Neural progenitor cell (in vitro differentiated cells): ENCODE results near the gene KPNA6. TPM values are rescaled to one million over a fixed set of nuclear protein-coding genes. Genes with fewer than 3 reads are reported as not detected.

ENCODE experiments used
- DNase-seq: peaks from one replicate; pipeline ENCODE4 v3.0.0-alpha.2; 2016; ENCODE audit warnings: low spot score
- H2AFZ ChIP-seq: fragments of 200-600 bp; sonication (generic); replicated peaks from 2 replicates; pipeline ENCODE4 v1.6.1; 2016; ENCODE audit warnings: antibody characterized with exemption
- H3F3A ChIP-seq: fragments of 200-600 bp; sonication (generic); 2 replicates; pipeline ENCODE4 v1.6.1; 2016; ENCODE audit warnings: antibody characterized with exemption, low read depth
- H3K27ac ChIP-seq: fragments of 200-600 bp; sonication (generic); 2 replicates; pipeline ENCODE4 v1.5.1; 2016; ENCODE audit warnings: mild to moderate bottlenecking
- H3K27me3 ChIP-seq: fragments of 200-600 bp; sonication (generic); 2 replicates; pipeline ENCODE4 v1.6.1; 2016; ENCODE audit warnings: mild to moderate bottlenecking, moderate library complexity
- H3K36me3 ChIP-seq: fragments of 200-600 bp; sonication (generic); 2 replicates; pipeline ENCODE4 v1.5.1; 2016
- H3K4me1 ChIP-seq: fragments of 200-600 bp; sonication (generic); 2 replicates; pipeline ENCODE4 v1.6.1; 2016; ENCODE audit warnings: mixed run types
- H3K4me2 ChIP-seq: fragments of 200-600 bp; sonication (generic); 2 replicates; pipeline ENCODE4 v1.6.1; 2016
- H3K4me3 ChIP-seq: fragments of 200-600 bp; sonication (generic); 2 replicates; pipeline ENCODE4 v1.5.1; 2016
- H3K79me2 ChIP-seq: fragments of 200-600 bp; sonication (generic); 2 replicates; pipeline ENCODE4 v1.6.1; 2016; ENCODE audit warnings: low read depth
- H3K9ac ChIP-seq: fragments of 200-600 bp; sonication (generic); 2 replicates; pipeline ENCODE4 v1.6.1; 2016
- H3K9me3 ChIP-seq: fragments of 200-600 bp; sonication (generic); 2 replicates; pipeline ENCODE4 v1.5.1; 2016; ENCODE audit warnings: low read depth
- H4K20me1 ChIP-seq: fragments of 200-600 bp; sonication (generic); 2 replicates; pipeline ENCODE4 v1.6.1; 2016; ENCODE audit warnings: low read depth
- H3K27ac Mint-ChIP-seq: 3 replicates; pipeline ENCODE4 v1.8.0; 2021; ENCODE audit warnings: mixed read lengths
- H3K27me3 Mint-ChIP-seq: 2 replicates; pipeline ENCODE4 v1.8.0; 2022; ENCODE audit warnings: low read depth, mild to moderate bottlenecking, inconsistent platforms, moderate library complexity, mixed read lengths; ENCODE audit not compliant: insufficient read depth
- H3K36me3 Mint-ChIP-seq: 3 replicates; pipeline ENCODE4 v1.8.0; 2021; ENCODE audit warnings: mixed read lengths
- H3K4me1 Mint-ChIP-seq: 3 replicates; pipeline ENCODE4 v1.8.0; 2021; ENCODE audit warnings: mixed read lengths
- H3K4me3 Mint-ChIP-seq: 3 replicates; pipeline ENCODE4 v1.8.0; 2021; ENCODE audit warnings: mild to moderate bottlenecking, moderate library complexity, mixed read lengths
- H3K9me3 Mint-ChIP-seq: 3 replicates; pipeline ENCODE4 v1.8.0; 2020; ENCODE audit warnings: mixed read lengths
- EZH2 ChIP-seq: fragments of 200-600 bp; sonication (generic); IDR thresholded peaks from 2 replicates; pipeline ENCODE4 v1.6.1; 2017; ENCODE audit warnings: antibody characterized with exemption, mild to moderate bottlenecking, moderate library complexity
- EZH2phosphoT487 ChIP-seq: fragments of 200-600 bp; sonication (generic); IDR thresholded peaks from 2 replicates; pipeline ENCODE4 v1.6.1; 2017; ENCODE audit warnings: antibody characterized with exemption
- total RNA-seq: library from RNA; depleted of rRNA; stranded (reverse); fragments of >200 nt; gene quantifications from 2 replicates; pipeline ENCODE4 v1.2.3, GENCODE V29; 2015; ENCODE audit warnings: low replicate concordance
- TF ChIP-seq, protein P1 (sequence below): fragments of 200-600 bp; sonication (generic); IDR thresholded peaks from 2 replicates; pipeline ENCODE4 v1.5.1; 2017; ENCODE audit warnings: antibody characterized with exemption, mild to moderate bottlenecking

Gene KPNA6
- total RNA-seq, 1 donor from 2014 or later, result 69.3 TPM

DNA sequence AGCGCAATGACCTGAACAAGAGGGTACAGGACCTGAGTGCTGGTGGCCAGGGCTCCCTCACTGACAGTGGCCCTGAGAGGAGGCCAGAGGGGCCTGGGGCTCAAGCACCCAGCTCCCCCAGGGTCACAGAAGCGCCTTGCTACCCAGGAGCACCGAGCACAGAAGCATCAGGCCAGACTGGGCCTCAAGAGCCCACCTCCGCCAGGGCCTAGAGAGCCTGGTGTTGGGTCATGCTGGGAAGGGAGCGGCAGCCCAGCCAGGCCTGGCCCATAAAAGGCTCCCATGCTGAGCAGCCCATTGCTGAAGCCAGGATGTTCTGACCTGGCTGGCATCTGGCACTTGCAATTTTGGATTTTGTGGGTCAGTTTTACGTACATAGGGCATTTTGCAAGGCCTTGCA is 87.1 kb downstream of the KPNA6 start:
- H3F3A ChIP-seq, result peaks cover 27% of the 10 kb centered on the region
- no peaks in the 10 kb centered on the region for H3K27me3 ChIP-seq
- Mint-ChIP-seq H3K36me3 (peaks cover 39% of the 10 kb centered on the region), H3K9me3 (no peaks in the 10 kb centered on the region), H3K27ac (no peak overlapping the region), H3K4me1 (peaks cover 21% of the 10 kb centered on the region), H3K27me3 (no peaks in the 10 kb centered on the region), H3K4me3 (no peak overlapping the region)
- no peaks in the 10 kb centered on the region for H3K9me3 ChIP-seq
- no peak overlapping the region for H3K4me3 ChIP-seq
- H4K20me1 ChIP-seq, result peaks cover 9% of the 10 kb centered on the region
- no peak for DNase-seq
- no peak for TF ChIP-seq EZH2phosphoT487
- TF ChIP-seq EZH2, result no peak
- TF ChIP-seq, protein P1, sequence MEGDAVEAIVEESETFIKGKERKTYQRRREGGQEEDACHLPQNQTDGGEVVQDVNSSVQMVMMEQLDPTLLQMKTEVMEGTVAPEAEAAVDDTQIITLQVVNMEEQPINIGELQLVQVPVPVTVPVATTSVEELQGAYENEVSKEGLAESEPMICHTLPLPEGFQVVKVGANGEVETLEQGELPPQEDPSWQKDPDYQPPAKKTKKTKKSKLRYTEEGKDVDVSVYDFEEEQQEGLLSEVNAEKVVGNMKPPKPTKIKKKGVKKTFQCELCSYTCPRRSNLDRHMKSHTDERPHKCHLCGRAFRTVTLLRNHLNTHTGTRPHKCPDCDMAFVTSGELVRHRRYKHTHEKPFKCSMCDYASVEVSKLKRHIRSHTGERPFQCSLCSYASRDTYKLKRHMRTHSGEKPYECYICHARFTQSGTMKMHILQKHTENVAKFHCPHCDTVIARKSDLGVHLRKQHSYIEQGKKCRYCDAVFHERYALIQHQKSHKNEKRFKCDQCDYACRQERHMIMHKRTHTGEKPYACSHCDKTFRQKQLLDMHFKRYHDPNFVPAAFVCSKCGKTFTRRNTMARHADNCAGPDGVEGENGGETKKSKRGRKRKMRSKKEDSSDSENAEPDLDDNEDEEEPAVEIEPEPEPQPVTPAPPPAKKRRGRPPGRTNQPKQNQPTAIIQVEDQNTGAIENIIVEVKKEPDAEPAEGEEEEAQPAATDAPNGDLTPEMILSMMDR, result no peak
- H3K9ac ChIP-seq, result no peak overlapping the region
- H3K4me1 ChIP-seq, result peaks cover 18% of the 10 kb centered on the region
- H3K79me2 ChIP-seq, result no peaks in the 10 kb centered on the region
- no peak overlapping the region for H3K27ac ChIP-seq
- H3K4me2 ChIP-seq, result no peak overlapping the region
- H2AFZ ChIP-seq, result no peak overlapping the region
- no peaks in the 10 kb centered on the region for H3K36me3 ChIP-seq

DNA sequence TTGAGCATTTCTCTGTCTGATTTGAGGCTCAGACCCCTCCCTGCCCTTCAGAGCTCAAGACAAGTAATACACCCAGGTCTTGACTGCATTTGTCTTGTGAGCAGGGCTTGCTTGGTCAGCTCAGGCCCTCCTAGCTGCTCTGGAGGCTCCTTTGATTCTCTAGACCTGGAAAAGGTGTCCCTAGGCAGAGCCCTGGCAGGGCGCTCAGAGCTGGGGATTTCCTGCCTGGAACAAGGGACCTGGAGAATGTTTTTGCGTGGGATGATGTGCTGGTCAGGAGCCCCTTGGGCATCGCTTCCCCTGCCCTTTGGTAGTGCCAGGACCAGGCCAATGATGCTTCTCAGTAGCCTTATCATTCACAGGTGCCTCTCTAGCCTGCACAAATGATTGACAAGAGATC is 87.7 kb downstream of the KPNA6 start:
- Histone ChIP-seq H3K9ac (no peak overlapping the region), H3F3A (peaks cover 32% of the 10 kb centered on the region), H3K4me3 (no peak overlapping the region), H3K36me3 (no peaks in the 10 kb centered on the region), H3K27me3 (no peaks in the 10 kb centered on the region), H3K79me2 (no peaks in the 10 kb centered on the region), H4K20me1 (peaks cover 9% of the 10 kb centered on the region), H3K4me1 (peaks cover 20% of the 10 kb centered on the region), H3K9me3 (no peaks in the 10 kb centered on the region), H2AFZ (no peak overlapping the region), H3K4me2 (no peak overlapping the region), H3K27ac (no peak overlapping the region)
- Mint-ChIP-seq H3K27ac (no peak overlapping the region), H3K4me1 (peaks cover 26% of the 10 kb centered on the region), H3K9me3 (no peaks in the 10 kb centered on the region), H3K36me3 (peaks cover 36% of the 10 kb centered on the region), H3K27me3 (no peaks in the 10 kb centered on the region), H3K4me3 (no peak overlapping the region)
- TF ChIP-seq, protein P1, result no peak
- TF ChIP-seq EZH2phosphoT487 (no peak), EZH2 (no peak)
- no peak for DNase-seq

DNA sequence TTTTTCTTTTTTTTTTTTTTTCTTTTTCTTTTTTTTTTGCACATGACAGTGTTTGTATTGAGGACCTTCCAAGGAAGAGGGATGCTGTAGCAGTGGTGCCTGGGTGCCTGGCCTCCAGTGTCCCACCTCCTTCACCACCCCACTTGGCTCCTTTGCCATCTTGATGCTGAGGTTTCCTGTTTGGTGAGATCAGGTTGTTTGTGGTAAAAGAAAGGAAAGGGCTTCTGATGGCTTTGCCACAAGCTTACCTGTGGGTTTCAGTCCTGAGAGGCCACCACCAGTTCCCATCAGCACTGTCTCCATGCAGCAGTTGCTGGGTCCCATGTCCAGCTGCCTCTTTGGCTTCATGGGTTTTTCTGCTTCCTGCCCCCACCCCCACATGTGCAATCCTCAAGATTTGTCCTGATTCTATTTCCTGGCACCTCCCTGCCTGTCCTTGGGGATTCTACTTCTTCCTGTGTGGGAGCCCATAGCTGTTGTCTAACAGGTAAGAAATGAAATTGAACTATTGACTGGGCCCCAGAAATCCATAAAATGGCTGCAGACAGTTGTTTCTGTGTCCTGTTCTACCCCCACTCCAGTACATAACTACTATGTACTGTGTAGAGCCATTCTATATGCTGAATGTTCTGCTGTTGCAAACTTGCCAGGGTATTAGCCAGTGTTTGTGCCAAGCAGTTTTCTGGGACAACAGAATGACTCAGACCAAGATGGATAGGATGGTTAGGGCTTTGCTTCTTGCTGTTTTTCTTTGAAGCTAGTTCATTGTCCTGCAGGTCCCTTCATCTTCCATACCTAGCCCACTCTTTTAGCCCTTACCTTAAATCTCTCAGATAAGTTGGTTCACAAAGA is 88.3 kb downstream of the KPNA6 start:
- Histone ChIP-seq H2AFZ (no peak overlapping the region), H3K9me3 (no peaks in the 10 kb centered on the region), H3F3A (peaks cover 39% of the 10 kb centered on the region), H3K36me3 (no peaks in the 10 kb centered on the region), H3K27ac (no peak overlapping the region), H4K20me1 (peaks cover 9% of the 10 kb centered on the region), H3K4me3 (no peak overlapping the region), H3K4me2 (no peak overlapping the region), H3K27me3 (no peaks in the 10 kb centered on the region), H3K4me1 (peaks cover 20% of the 10 kb centered on the region), H3K9ac (no peak overlapping the region), H3K79me2 (no peaks in the 10 kb centered on the region)
- no peak for DNase-seq
- Mint-ChIP-seq H3K27ac (no peak overlapping the region), H3K27me3 (no peaks in the 10 kb centered on the region), H3K36me3 (peaks cover 36% of the 10 kb centered on the region), H3K4me3 (no peak overlapping the region), H3K9me3 (no peaks in the 10 kb centered on the region), H3K4me1 (peaks cover 26% of the 10 kb centered on the region)
- TF ChIP-seq, protein P1, result no peak
- TF ChIP-seq EZH2phosphoT487 (no peak), EZH2 (no peak)
